ENCODE results near the gene DGLUCY.
A peak's percentile ranks its signal among the peaks of the same experiment; 100 is the strongest.

The DGLUCY gene

DNA sequence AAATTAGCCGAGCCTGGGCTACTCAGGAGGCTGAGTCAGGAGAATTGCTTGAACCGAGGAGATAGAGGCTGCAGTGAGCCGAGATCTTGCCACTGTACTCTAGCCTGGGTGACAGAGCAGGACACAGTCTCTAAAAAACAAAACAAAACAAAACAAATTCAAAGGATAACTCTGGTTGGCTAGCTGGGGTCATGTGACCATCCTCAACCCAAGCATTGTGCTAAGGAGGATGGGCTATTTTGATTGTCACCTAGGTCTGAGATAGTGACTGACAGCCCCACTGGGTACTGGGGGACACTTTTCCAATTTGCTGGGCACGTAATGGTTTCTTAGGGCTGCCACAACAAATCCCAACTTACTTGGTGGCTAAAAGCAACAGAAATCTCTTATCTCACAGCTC lies 11.9 kb downstream of the DGLUCY start:
- Histone ChIP-seq H3K9me3 (replicated peaks in 1 of 11) (peaks cover 0 to 15% (median 9%) of the 10 kb centered on the region in 11 experiments; a peak in 9 of 22 replicates), H3K36me3 (peaks cover 53 to 94% (median 71%) of the 10 kb centered on the region in 11 experiments), H3K27me3 (no peaks in the 10 kb centered on the region), H3K4me3 (no peak overlapping the region), H4K20me1 (peaks cover 0 to 77% (median 5%) of the 10 kb centered on the region in 11 experiments; a peak in 7 of 22 replicates), H3K9ac (no peak overlapping the region), H3K27ac (no peak overlapping the region), H3K4me2 (no peak overlapping the region), H3K4me1 (peaks cover 0 to 23% (median 13%) of the 10 kb centered on the region in 10 experiments; a peak in 12 of 20 replicates)
- TF ChIP-seq Cebpa-rat (IDR thresholded peaks at IDR 0.05), result no peak

DNA sequence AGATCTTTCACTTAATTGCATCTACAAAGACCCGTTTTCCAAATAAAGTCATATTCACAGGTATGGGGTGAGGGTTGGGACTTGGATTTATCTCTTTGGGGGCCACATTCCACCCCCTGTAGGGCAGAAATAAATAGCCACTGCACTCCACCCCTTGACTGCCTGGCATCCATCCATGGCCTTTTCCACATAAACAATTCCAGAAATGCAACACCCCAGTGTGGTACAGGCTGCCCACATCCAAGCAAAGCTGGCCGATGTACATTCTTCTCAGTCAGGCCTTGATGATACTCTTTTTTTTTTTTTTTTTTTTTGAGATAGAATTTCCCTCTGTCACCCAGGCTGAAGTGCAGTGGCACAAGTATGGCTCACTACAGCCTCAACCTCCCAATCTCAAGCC lies 12.9 kb downstream of the DGLUCY start:
- Histone ChIP-seq H3K9ac (no peak overlapping the region), H3K4me2 (no peak overlapping the region), H3K36me3 (peaks cover 57 to 98% (median 73%) of the 10 kb centered on the region in 11 experiments), H3K9me3 (replicated peaks in 1 of 11) (peaks cover 0 to 15% (median 9%) of the 10 kb centered on the region in 11 experiments; a peak in 9 of 22 replicates), H3K27me3 (no peaks in the 10 kb centered on the region), H3K27ac (no peak overlapping the region), H4K20me1 (peaks cover 0 to 70% (median 3%) of the 10 kb centered on the region in 11 experiments; a peak in 7 of 22 replicates), H3K4me3 (no peak overlapping the region), H3K4me1 (peaks cover 0 to 23% (median 13%) of the 10 kb centered on the region in 10 experiments; a peak in 12 of 20 replicates)
- TF ChIP-seq Cebpa-rat (IDR thresholded peaks at IDR 0.05), result no peak

DNA sequence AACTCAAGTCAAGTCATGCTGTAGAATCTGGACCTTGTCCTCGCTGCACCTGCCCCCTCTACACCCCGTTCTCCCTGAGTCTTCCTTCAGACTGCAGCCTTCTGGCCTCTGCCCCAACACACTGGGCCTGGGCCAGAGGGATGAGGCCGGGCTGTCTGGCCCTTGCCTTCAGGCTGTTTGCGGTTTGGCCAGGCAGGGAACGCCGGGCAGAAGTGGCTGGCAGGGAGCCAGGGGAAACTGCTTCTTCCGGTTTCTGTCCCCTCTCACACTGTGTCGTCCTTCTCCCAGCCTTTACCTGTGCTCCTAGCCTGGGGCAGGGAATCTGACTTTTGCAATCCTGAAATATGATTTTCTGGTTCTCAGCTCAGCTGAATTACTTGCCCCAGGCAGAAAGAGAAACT lies 13.5 kb downstream of the DGLUCY start:
- Histone ChIP-seq H4K20me1 (peaks cover 0 to 65% (median 0%) of the 10 kb centered on the region in 11 experiments; a peak in 7 of 22 replicates), H3K9ac (no peak overlapping the region), H3K27me3 (no peaks in the 10 kb centered on the region), H3K9me3 (replicated peaks in 1 of 11) (peaks cover 0 to 15% (median 9%) of the 10 kb centered on the region in 11 experiments; a peak in 9 of 22 replicates), H3K27ac (no peak overlapping the region), H3K4me1 (peaks cover 0 to 23% (median 13%) of the 10 kb centered on the region in 10 experiments; a peak in 12 of 20 replicates), H3K4me3 (no peak overlapping the region), H3K4me2 (no peak overlapping the region), H3K36me3 (peaks cover 64 to 100% (median 79%) of the 10 kb centered on the region in 11 experiments)
- no peak for TF ChIP-seq Cebpa-rat (IDR thresholded peaks at IDR 0.05)

DNA sequence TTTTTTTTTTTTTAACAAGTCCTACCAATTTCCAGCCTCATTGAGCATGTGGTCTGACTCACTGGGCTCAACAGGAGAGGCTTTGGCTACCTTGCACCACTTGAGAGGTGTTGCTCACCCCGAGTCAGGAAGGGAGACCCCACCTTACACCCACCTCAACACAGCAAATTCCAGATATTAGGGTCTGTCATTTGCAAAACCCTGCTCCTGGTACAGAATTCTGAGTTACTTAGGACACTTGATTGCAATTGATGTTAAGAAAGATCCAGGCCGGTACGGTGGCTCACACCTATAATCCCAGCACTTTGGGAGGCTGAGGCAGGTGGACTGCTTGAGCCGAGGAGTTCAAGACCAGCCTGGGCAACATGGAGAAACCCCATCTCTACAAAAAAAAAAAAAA lies 14.1 kb downstream of the DGLUCY start:
- Histone ChIP-seq H3K4me2 (no peak overlapping the region), H4K20me1 (peaks cover 0 to 63% (median 0%) of the 10 kb centered on the region in 11 experiments; a peak in 7 of 22 replicates), H3K27ac (no peak overlapping the region), H3K9ac (no peak overlapping the region), H3K27me3 (no peaks in the 10 kb centered on the region), H3K4me1 (peaks cover 0 to 21% (median 13%) of the 10 kb centered on the region in 10 experiments; a peak in 12 of 20 replicates), H3K4me3 (no peak overlapping the region), H3K36me3 (peaks cover 69 to 100% (median 79%) of the 10 kb centered on the region in 11 experiments), H3K9me3 (replicated peaks in 1 of 11) (peaks cover 0 to 15% (median 9%) of the 10 kb centered on the region in 11 experiments; a peak in 9 of 22 replicates)
- no peak for TF ChIP-seq Cebpa-rat (IDR thresholded peaks at IDR 0.05)

DNA sequence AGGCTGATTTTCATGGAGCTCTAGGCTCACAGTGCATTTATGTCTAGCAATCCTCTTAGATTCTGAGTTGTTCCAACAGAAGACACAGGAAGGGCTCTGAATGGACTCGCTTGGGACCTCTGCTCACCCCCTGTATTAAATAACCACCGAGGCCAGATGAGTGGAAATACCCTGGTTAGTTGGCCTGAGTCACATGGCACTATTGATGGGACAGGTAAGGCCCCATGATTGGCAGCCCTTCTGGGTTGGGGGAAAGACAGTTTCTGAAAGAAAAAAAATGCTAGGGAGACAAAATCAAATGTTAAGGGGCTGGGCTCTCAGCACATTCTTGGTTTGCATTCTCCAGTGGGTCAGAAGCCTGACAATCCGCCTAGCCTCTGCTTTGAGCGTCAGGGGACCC lies 14.8 kb downstream of the DGLUCY start:
- no peak overlapping the region for H3K27ac ChIP-seq
- H3K9me3 ChIP-seq (replicated peaks in 1 of 11), result peaks cover 0 to 15% (median 9%) of the 10 kb centered on the region in 11 experiments; a peak in 9 of 22 replicates

DNA sequence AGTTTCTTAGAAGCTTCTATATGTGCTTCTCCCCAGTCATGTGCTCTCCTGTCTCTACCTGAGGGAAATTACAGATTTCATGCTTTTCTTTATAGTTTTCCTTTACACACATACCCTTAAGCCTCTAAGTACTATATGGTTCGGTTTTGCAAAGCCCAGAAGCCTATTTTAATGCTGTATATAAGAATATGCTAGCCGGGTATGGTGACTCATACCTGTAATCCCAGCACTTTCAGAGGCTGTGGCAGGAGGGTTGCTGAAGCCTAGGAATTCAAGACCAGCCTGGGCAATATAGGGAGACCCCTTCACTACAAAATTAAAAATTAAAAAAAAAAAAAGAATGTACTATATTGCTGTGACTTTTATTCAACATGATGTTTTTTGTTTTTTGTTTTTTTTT lies 15.4 kb downstream of the DGLUCY start:
- Histone ChIP-seq H3K4me1 (peaks cover 0 to 8% (median 2%) of the 10 kb centered on the region in 10 experiments; a peak in 7 of 20 replicates), H3K27me3 (no peaks in the 10 kb centered on the region), H4K20me1 (peaks cover 0 to 63% (median 0%) of the 10 kb centered on the region in 11 experiments; a peak in 7 of 22 replicates), H3K9me3 (replicated peaks in 1 of 11) (peaks cover 0 to 15% (median 9%) of the 10 kb centered on the region in 11 experiments; a peak in 9 of 22 replicates), H3K4me3 (no peak overlapping the region), H3K27ac (no peak overlapping the region), H3K9ac (no peak overlapping the region), H3K4me2 (no peak overlapping the region), H3K36me3 (peaks cover 80 to 100% (median 87%) of the 10 kb centered on the region in 11 experiments)
- no peak for TF ChIP-seq Cebpa-rat (IDR thresholded peaks at IDR 0.05)

More for the DNA sequence above, 14.8 kb downstream of the DGLUCY start:
- peaks cover 0 to 63% (median 0%) of the 10 kb centered on the region in 11 experiments; a peak in 7 of 22 replicates for H4K20me1 ChIP-seq
- H3K27me3 ChIP-seq, result no peaks in the 10 kb centered on the region
- H3K4me2 ChIP-seq, result no peak overlapping the region
- no peak overlapping the region for H3K9ac ChIP-seq
- H3K36me3 ChIP-seq, result peaks cover 77 to 100% (median 86%) of the 10 kb centered on the region in 11 experiments
- TF ChIP-seq Cebpa-rat (IDR thresholded peaks at IDR 0.05), result no peak
- H3K4me3 ChIP-seq, result no peak overlapping the region
- H3K4me1 ChIP-seq, result peaks cover 0 to 13% (median 6%) of the 10 kb centered on the region in 10 experiments; a peak in 10 of 20 replicates

DNA sequence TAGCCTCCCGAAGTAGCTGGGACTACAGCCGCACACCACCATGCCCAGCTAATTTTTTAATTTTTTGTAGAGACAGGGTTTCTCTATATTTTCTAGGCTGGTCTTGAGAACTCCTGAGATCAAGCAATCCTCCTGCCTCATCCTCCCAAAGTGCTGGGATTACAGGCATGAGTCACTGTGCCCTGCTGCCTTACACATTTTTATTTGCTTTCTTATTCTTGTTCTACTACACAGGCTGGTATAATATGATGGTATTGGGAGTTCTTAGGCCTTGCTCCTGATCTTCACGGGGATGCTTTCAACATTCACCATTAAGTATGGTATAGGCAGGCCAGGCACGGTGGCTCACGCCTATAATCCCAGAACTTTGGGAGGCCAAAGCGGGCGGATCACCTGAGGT lies 21.2 kb downstream of the DGLUCY start:
- Histone ChIP-seq H3K9me3 (replicated peaks in 1 of 11) (no peaks in the 10 kb centered on the region), H3K4me2 (no peak overlapping the region), H3K9ac (no peak overlapping the region), H3K4me1 (peaks cover 0 to 5% (median 0%) of the 10 kb centered on the region in 10 experiments; a peak in 2 of 20 replicates), H3K27ac (no peak overlapping the region), H3K36me3 (peaks cover 61 to 93% (median 76%) of the 10 kb centered on the region in 11 experiments), H4K20me1 (peaks cover 0 to 50% (median 4%) of the 10 kb centered on the region in 11 experiments; a peak in 6 of 22 replicates), H3K27me3 (no peaks in the 10 kb centered on the region), H3K4me3 (no peak overlapping the region)
- TF ChIP-seq Cebpa-rat (IDR thresholded peaks at IDR 0.05), result no peak

DNA sequence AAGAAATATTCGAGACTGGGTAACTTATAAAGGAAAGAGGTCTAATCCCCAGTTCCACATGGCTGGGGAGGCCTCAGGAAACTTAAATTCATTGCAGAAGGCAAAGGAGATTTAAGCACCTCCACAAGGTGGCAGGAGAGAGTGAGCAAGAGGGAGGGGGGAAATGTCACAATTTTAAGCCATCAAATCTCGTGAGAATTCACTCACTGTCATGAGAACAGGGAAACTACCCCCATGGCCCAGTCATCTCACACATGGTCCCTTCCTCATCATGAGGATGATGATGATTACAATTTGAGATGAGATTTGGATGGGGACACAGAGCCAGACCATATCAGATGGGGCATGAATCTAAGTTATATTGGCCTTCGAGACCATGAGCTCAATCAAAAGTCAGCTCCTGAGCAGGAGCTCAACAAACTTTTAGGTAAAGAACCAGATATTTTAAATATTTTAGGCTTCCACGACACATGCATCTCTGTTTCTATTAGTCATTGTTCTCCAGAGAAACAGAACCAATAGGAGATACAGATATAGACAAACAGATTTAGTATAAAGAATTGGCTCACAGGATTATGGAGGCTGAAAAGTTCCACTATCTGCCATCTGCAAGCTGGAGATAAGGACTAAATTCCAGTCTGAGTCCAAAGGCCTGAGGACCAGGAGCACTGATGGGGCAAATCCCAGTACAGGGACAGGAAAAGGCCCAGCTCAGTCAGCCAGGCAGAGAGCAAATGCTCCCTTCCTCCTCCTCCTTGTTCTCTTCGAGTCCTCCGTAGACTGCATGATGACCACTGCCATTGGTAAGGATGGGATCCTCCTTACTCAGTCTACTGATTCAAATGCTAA lies 24.9 kb downstream of the DGLUCY start:
- Histone ChIP-seq H3K4me2 (no peak overlapping the region), H3K4me1 (peaks cover 9 to 21% (median 14%) of the 10 kb centered on the region in 10 experiments; a peak in 19 of 20 replicates), H3K36me3 (peaks cover 36 to 89% (median 61%) of the 10 kb centered on the region in 11 experiments)

DNA sequence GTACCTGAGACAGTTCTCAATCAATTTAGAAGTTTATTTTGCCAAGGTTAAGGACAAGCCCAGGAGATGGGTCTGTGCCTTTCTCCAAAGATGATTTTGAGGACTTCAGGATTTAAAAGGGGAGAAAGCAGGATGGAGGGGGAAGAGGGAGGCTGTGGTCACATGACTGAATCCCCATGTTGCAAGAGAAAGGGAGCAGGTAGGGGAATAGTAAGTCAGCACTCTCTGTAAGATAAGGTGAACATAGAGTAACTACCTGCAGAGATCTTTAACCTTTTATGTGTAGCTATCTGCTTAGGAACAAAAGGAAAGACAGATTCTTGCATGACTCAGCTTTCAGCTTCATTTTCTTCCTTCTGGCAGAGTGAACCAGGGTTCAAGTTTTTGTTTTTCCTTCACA lies 25.9 kb downstream of the DGLUCY start:
- H4K20me1 ChIP-seq, result peaks cover 0 to 47% (median 0%) of the 10 kb centered on the region in 11 experiments; a peak in 7 of 22 replicates
- no peak overlapping the region for H3K4me3 ChIP-seq
- H3K9ac ChIP-seq, result no peak overlapping the region
- TF ChIP-seq Cebpa-rat (IDR thresholded peaks at IDR 0.05), result no peak
- peak overlapping the region in 1 of 11 experiments; percentile 14; a peak in 1 of 22 replicates for H3K27ac ChIP-seq
- H3K27me3 ChIP-seq, result no peaks in the 10 kb centered on the region
- peaks cover 9 to 27% (median 17%) of the 10 kb centered on the region in 10 experiments; a peak in 19 of 20 replicates for H3K4me1 ChIP-seq
- no peak overlapping the region for H3K4me2 ChIP-seq
- no peaks in the 10 kb centered on the region for H3K9me3 ChIP-seq (replicated peaks in 1 of 11)
- peaks cover 33 to 89% (median 61%) of the 10 kb centered on the region in 11 experiments for H3K36me3 ChIP-seq

More for the DNA sequence above, 24.9 kb downstream of the DGLUCY start:
- Histone ChIP-seq H4K20me1 (peaks cover 0 to 45% (median 0%) of the 10 kb centered on the region in 11 experiments; a peak in 5 of 22 replicates), H3K9me3 (replicated peaks in 1 of 11) (no peaks in the 10 kb centered on the region), H3K4me3 (no peak overlapping the region), H3K27me3 (no peaks in the 10 kb centered on the region), H3K9ac (no peak overlapping the region), H3K27ac (peak overlapping the region in 2 of 11 experiments; percentile 6 to 32; a peak in 1 of 22 replicates)
- TF ChIP-seq Cebpa-rat (IDR thresholded peaks at IDR 0.05), result no peak
